ENCODE data around the gene TNFRSF19. TPM values are rescaled to one million over a fixed set of nuclear protein-coding genes. Genes with fewer than 3 reads are reported as not detected.
A peak's percentile ranks its signal among the peaks of the same experiment; 100 is the strongest.
"Not testable (repeated sequence)": the region's sequence is repeated elsewhere in the genome, so short reads cannot be mapped to it uniquely, and the experiment has no call there.

Gene TNFRSF19
- total RNA-seq, 1 experiment from 2014 or later = not detected

- DNase-seq (ENCODE audit: low spot score) = no peak
Measured at GRCh38 chr13:23570921-23571315, 706 bp downstream of the TNFRSF19 start.

GRCh38 chr13:23571431-23571830 lies 1.2 kb downstream of the TNFRSF19 start:
- no peak for DNase-seq (ENCODE audit: low spot score)

GRCh38 chr13:23572836-23573235 lies 2.6 kb downstream of the TNFRSF19 start:
- DNase-seq (ENCODE audit: low spot score) = no peak

- DNase-seq (ENCODE audit: low spot score) = no peak
Measured at GRCh38 chr13:23574421-23575145, 4.4 kb downstream of the TNFRSF19 start.

GRCh38 chr13:23575632-23576031 lies 5.4 kb downstream of the TNFRSF19 start:
- DNase-seq (ENCODE audit: low spot score) = no peak

- no peak for DNase-seq (ENCODE audit: low spot score)
Measured at GRCh38 chr13:23578411-23579071, 8.3 kb downstream of the TNFRSF19 start.

GRCh38 chr13:23579072-23579895 lies 9.1 kb downstream of the TNFRSF19 start:
- no peak for DNase-seq (ENCODE audit: low spot score)

GRCh38 chr13:23579896-23580683 lies 9.9 kb downstream of the TNFRSF19 start:
- no peak for DNase-seq (ENCODE audit: low spot score)

- DNase-seq (ENCODE audit: low spot score) = no peak
Measured at GRCh38 chr13:23580684-23581060, 10.5 kb downstream of the TNFRSF19 start.

GRCh38 chr13:23583491-23583890 lies 13.3 kb downstream of the TNFRSF19 start:
- no peak for DNase-seq (ENCODE audit: low spot score)

- DNase-seq (ENCODE audit: low spot score) = no peak
Measured at GRCh38 chr13:23584275-23584674, 14.1 kb downstream of the TNFRSF19 start.

GRCh38 chr13:23586336-23586735 lies 16.1 kb downstream of the TNFRSF19 start:
- no peak for DNase-seq (ENCODE audit: low spot score)

- no peak for DNase-seq (ENCODE audit: low spot score)
Measured at GRCh38 chr13:23588666-23589065, 18.5 kb downstream of the TNFRSF19 start.

GRCh38 chr13:23592596-23592995 lies 22.4 kb downstream of the TNFRSF19 start:
- no peak for DNase-seq (ENCODE audit: low spot score)

GRCh38 chr13:23593148-23593547 lies 22.9 kb downstream of the TNFRSF19 start:
- DNase-seq (ENCODE audit: low spot score) = no peak

- not testable (repeated sequence) for DNase-seq (ENCODE audit: low spot score)
Measured at GRCh38 chr13:23594290-23594689, 24.1 kb downstream of the TNFRSF19 start.

- no peak for DNase-seq (ENCODE audit: low spot score)
Measured at GRCh38 chr13:23598369-23598768, 28.2 kb downstream of the TNFRSF19 start.

GRCh38 chr13:23599083-23599925 lies 29.1 kb downstream of the TNFRSF19 start:
- peak; percentile 15 for DNase-seq (ENCODE audit: low spot score)

- DNase-seq (ENCODE audit: low spot score) = no peak
Measured at GRCh38 chr13:23600100-23600499, 29.9 kb downstream of the TNFRSF19 start.

- DNase-seq (ENCODE audit: low spot score) = no peak
Measured at GRCh38 chr13:23600534-23600933, 30.3 kb downstream of the TNFRSF19 start.

GRCh38 chr13:23605831-23606230 lies 35.6 kb downstream of the TNFRSF19 start:
- DNase-seq (ENCODE audit: low spot score) = no peak

Data from HT-29 (cell line).